ENCODE measurements around the gene MICAL1. TPM values are rescaled to one million over a fixed set of nuclear protein-coding genes. Genes with fewer than 3 reads are reported as not detected.
A peak's percentile ranks its signal among the peaks of the same experiment; 100 is the strongest.

Gene MICAL1
- total RNA-seq, 1 donor from 2014 or later = 55.6 TPM

- TF ChIP-seq CTCF (IDR thresholded peaks at IDR 0.05) = no peak
- no peak overlapping the region for H3K4me3 ChIP-seq
- H3K27ac ChIP-seq = no peak overlapping the region
- H3K4me1 ChIP-seq = no peaks in the 10 kb centered on the region
- intact Hi-C loops (cut with DNase I) = no loop called here
- no peaks in the 10 kb centered on the region for H3K9me3 ChIP-seq
- no peaks in the 10 kb centered on the region for H3K36me3 ChIP-seq
- peak in 1 of 2 donors; percentile 8 for DNase-seq (ENCODE audit: low spot score in 2 of 2)
- H3K27me3 ChIP-seq = no peaks in the 10 kb centered on the region
Observed at GRCh38 chr6:109411034-109411433, 44.5 kb downstream of the MICAL1 start.

- H3K4me1 ChIP-seq = no peaks in the 10 kb centered on the region
- TF ChIP-seq CTCF (IDR thresholded peaks at IDR 0.05) = no peak
- no peak overlapping the region for H3K4me3 ChIP-seq
- intact Hi-C loops (cut with DNase I) = no loop called here
- DNase-seq (ENCODE audit: low spot score in 2 of 2) = peak in 1 of 2 donors; percentile 30
- no peaks in the 10 kb centered on the region for H3K27me3 ChIP-seq
- H3K27ac ChIP-seq = no peak overlapping the region
- H3K9me3 ChIP-seq = no peaks in the 10 kb centered on the region
- no peaks in the 10 kb centered on the region for H3K36me3 ChIP-seq
Observed at GRCh38 chr6:109406196-109406595, 49.4 kb downstream of the MICAL1 start.

- intact Hi-C loops (cut with DNase I) = no loop called here
- H3K4me3 ChIP-seq = no peak overlapping the region
- H3K27me3 ChIP-seq = no peaks in the 10 kb centered on the region
- no peaks in the 10 kb centered on the region for H3K9me3 ChIP-seq
- H3K36me3 ChIP-seq = no peaks in the 10 kb centered on the region
- TF ChIP-seq CTCF (IDR thresholded peaks at IDR 0.05) = peak in 1 of 3 experiments; percentile 4
- H3K27ac ChIP-seq = no peak overlapping the region
- no peak for DNase-seq (ENCODE audit: low spot score in 2 of 2)
- no peaks in the 10 kb centered on the region for H3K4me1 ChIP-seq
Observed at GRCh38 chr6:109397020-109397419, 58.6 kb downstream of the MICAL1 start.

GRCh38 chr6:109396046-109396718 is 59.4 kb downstream of the MICAL1 start:
- intact Hi-C loops (cut with DNase I) = no loop called here
- no peak overlapping the region for H3K27ac ChIP-seq
- H3K27me3 ChIP-seq = no peaks in the 10 kb centered on the region
- DNase-seq (ENCODE audit: low spot score in 2 of 2) = no peak
- H3K9me3 ChIP-seq = no peaks in the 10 kb centered on the region
- no peak overlapping the region for H3K4me3 ChIP-seq
- H3K36me3 ChIP-seq = no peaks in the 10 kb centered on the region
- no peak for TF ChIP-seq CTCF (IDR thresholded peaks at IDR 0.05)
- no peaks in the 10 kb centered on the region for H3K4me1 ChIP-seq

Other genes with a start within 250 kb of the MICAL1 start
- 101 TPM for gene CD164, start 73.3 kb downstream of the MICAL1 start, total RNA-seq
- gene PPIL6, start 15.1 kb downstream of the MICAL1 start, total RNA-seq = 0.11 TPM
- 14.2 TPM for gene SMPD2, start 15.0 kb downstream of the MICAL1 start, total RNA-seq
- 10.2 TPM for gene ZBTB24, start 27.4 kb upstream of the MICAL1 start, total RNA-seq
- gene AK9, start 235.4 kb upstream of the MICAL1 start, total RNA-seq = 0.75 TPM
- 27.9 TPM for gene FIG4, start 235.5 kb upstream of the MICAL1 start, total RNA-seq